Testis (tissue), 3 donors: ENCODE measurements around the gene TBX10. TPM values are rescaled to one million over a fixed set of nuclear protein-coding genes. Genes with fewer than 3 reads are reported as not detected.

Experiments used
- DNase-seq: peaks from one replicate; pipeline ENCODE4 v3.0.0-alpha.2; 2019
- H3K27ac ChIP-seq, 2 donors: fragments of 200-600 bp; sonication (generic); one replicate each; pipeline ENCODE4 v1.5.1; 2019
- H3K27me3 ChIP-seq: fragments of 200-600 bp; sonication (generic); one replicate; pipeline ENCODE4 v1.5.1; 2019
- H3K36me3 ChIP-seq: fragments of 200-600 bp; sonication (generic); one replicate; pipeline ENCODE4 v1.5.1; 2017; ENCODE audit warnings: low read depth; ENCODE audit errors: missing control alignments
- H3K4me1 ChIP-seq: fragments of 200-600 bp; sonication (generic); one replicate; pipeline ENCODE4 v1.5.1; 2019
- H3K4me3 ChIP-seq, 2 donors: fragments of 200-600 bp; sonication (generic); one replicate each; pipeline ENCODE4 v1.5.1; 2017 to 2019
- H3K9me3 ChIP-seq: fragments of 200-600 bp; sonication (generic); one replicate; pipeline ENCODE4 v1.5.1; 2017
- POLR2A ChIP-seq: fragments of 450-650 bp; IDR thresholded peaks from one replicate; pipeline ENCODE4 v1.6.1; 2017; ENCODE audit warnings: antibody characterized with exemption, mild to moderate bottlenecking, moderate library complexity
- WGBS, 2 donors: methylation state at CpG; one replicate each; pipeline ENCODE4 v1.1.5; 2018; 5-methylcytosine and 5-hydroxymethylcytosine counted together
- intact Hi-C: fragments of 100-400 bp; cut with DNase I; formaldehyde crosslinking; loops from one replicate; pipeline ENCODE4 v1.15.1; 2023; ENCODE audit warnings: low total_unique reads
- polyA plus RNA-seq: library from polyadenylated mRNA; stranded (reverse); fragments of 350-450 nt; fragmentation: Illumina TruSeq; extraction: RNeasy Lipid Tissue Mini Kit (QIAGEN cat#74804); gene quantifications from one replicate; pipeline ENCODE4 v1.2.3, GENCODE V29; 2014; ENCODE audit warnings: low read depth, low replicate concordance; ENCODE audit not compliant: insufficient read depth
- total RNA-seq, 2 donors: library from RNA; depleted of rRNA; stranded (reverse); fragments of >200 nt; gene quantifications; one replicate each; pipeline ENCODE4 v1.2.3, GENCODE V29; 2016
- TF ChIP-seq, protein P1 (sequence below), 3 experiments: fragments of 450-650 bp in 2 of 3; fragments of 200-600 bp in 1 of 3; sonication (generic) in 1 of 3; IDR thresholded peaks; one replicate each; pipeline ENCODE4 v1.5.1; 2016 to 2019; ENCODE audit warnings: antibody characterized with exemption in 3 of 3, mild to moderate bottlenecking in 2 of 3, moderate library complexity in 1 of 3

TBX10 gene
- total and polyA plus RNA-seq, 3 donors from 2014 or later, result 0.50 TPM; not detected in 2

DNA sequence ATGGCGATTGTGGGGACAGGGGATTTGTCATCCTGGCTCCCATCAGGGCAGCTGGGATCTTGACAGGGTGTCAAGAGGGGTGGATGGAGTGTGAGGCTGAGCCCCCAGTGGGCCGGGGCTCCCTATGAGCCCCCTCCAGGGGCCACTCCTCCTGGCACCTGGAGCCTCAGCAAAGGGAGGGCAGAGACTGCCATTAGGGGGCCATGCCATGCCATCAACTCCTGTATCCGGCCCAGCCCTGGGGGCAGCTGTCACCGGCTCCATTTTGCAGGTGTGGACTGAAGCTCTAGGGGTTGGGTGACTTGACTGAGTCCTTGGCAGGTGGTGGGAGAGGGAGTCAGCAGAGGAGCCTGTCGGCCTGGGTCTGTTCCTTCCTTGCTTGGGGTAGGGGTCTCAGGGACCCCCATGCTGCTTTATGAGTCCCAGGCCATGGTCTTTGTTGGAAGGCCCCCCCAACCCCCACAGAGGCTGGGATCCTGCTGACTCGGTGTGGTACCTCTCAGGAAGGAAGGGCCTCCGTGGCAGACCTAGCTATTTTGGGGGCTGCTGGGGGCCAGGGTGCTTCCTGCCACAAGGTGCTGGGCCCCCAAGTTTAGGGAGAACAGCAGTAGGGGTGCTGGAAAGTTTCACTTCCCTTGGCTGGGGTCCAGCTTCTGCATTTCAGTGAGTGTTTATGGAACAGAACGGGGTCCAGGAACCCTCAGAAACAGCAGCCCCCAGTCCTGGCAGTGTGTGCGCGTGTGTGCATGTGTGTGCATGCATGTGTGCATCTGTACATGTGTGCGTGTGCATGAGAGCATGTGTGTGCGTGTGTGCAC lies 9.4 kb upstream of the TBX10 start:
- Histone ChIP-seq H3K27ac (no peak overlapping the region), H3K36me3 (no peaks in the 10 kb centered on the region), H3K9me3 (no peaks in the 10 kb centered on the region), H3K4me1 (no peaks in the 10 kb centered on the region), H3K4me3 (no peak overlapping the region), H3K27me3 (no peaks in the 10 kb centered on the region)
- no peak for DNase-seq
- intact Hi-C loops, result no loop called here
- no peak for TF ChIP-seq POLR2A
- TF ChIP-seq, protein P1, sequence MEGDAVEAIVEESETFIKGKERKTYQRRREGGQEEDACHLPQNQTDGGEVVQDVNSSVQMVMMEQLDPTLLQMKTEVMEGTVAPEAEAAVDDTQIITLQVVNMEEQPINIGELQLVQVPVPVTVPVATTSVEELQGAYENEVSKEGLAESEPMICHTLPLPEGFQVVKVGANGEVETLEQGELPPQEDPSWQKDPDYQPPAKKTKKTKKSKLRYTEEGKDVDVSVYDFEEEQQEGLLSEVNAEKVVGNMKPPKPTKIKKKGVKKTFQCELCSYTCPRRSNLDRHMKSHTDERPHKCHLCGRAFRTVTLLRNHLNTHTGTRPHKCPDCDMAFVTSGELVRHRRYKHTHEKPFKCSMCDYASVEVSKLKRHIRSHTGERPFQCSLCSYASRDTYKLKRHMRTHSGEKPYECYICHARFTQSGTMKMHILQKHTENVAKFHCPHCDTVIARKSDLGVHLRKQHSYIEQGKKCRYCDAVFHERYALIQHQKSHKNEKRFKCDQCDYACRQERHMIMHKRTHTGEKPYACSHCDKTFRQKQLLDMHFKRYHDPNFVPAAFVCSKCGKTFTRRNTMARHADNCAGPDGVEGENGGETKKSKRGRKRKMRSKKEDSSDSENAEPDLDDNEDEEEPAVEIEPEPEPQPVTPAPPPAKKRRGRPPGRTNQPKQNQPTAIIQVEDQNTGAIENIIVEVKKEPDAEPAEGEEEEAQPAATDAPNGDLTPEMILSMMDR (IDR thresholded peaks at IDR 0.05), result no peak
- 69 to 81% methylated on average over 8 to 12 of the region's 12 CpGs for WGBS, 2 donors

DNA sequence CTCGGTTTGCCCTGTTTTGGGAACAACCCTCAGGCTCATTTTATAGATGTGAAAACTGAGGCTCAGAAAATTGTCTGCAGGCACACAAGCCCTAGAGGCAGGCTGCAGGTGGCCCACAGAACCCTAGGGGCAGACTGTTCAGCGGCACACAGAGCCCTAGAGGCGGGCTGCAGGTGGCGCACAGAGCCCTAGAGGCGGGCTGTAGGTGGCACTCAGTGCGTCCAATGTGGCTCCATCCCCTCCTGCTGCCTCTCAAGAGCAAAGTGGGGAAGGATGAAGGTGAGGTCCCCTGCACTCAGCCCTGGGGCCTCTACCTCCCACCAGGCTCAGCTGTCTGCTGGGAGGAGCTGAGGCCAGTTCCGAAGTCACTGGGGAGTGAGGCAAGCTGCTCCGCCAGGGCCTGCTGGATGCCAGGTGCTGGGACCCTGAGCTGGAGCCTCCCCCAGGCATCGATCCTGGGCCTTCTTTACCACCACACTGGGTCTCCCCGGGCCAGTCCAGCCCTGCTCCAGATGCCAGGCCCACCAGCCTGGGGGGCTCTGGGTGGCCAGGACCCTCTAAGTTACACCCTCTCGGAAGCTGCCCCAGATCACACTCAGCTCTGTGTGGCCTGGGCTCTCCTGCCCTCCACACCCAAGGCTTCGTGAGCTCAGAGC lies 8.7 kb upstream of the TBX10 start:
- no peak for TF ChIP-seq POLR2A
- TF ChIP-seq, protein P1 (IDR thresholded peaks at IDR 0.05), result no peak
- Histone ChIP-seq H3K9me3 (no peaks in the 10 kb centered on the region), H3K4me1 (no peaks in the 10 kb centered on the region), H3K36me3 (no peaks in the 10 kb centered on the region), H3K4me3 (no peak overlapping the region), H3K27ac (no peak overlapping the region), H3K27me3 (no peaks in the 10 kb centered on the region)
- WGBS, 2 donors, result 73 to 78% methylated on average over 4 to 12 of the region's 12 CpGs
- intact Hi-C loops, result no loop called here
- DNase-seq, result no peak

DNA sequence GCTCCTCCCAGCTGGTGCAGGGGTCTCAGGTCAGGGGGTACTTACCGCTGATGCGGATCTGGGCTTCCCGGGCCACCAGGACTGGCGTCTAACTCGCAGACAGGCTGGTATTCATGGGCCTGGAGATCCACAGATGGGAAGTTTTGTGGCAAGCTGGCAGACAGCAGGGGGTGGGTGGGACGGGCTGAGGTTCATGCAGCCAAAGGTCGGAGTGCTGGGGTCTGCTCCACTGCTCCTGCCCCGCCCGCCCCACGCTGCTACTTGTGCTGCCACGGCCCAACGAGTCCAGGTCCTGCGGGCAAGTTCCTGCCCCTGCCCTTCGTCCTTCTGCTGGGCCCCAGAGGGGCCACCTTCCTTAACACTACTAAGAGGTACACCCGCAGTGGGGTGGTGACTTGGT lies 7.9 kb upstream of the TBX10 start:
- Histone ChIP-seq H3K27ac (no peak overlapping the region), H3K4me1 (no peaks in the 10 kb centered on the region), H3K36me3 (no peaks in the 10 kb centered on the region), H3K9me3 (no peaks in the 10 kb centered on the region), H3K4me3 (no peak overlapping the region), H3K27me3 (no peaks in the 10 kb centered on the region)
- intact Hi-C loops, result no loop called here
- 76 to 84% methylated on average over 14 to 15 of the region's 15 CpGs for WGBS, 2 donors
- TF ChIP-seq, protein P1 (IDR thresholded peaks at IDR 0.05), result no peak
- no peak for TF ChIP-seq POLR2A
- DNase-seq, result no peak

DNA sequence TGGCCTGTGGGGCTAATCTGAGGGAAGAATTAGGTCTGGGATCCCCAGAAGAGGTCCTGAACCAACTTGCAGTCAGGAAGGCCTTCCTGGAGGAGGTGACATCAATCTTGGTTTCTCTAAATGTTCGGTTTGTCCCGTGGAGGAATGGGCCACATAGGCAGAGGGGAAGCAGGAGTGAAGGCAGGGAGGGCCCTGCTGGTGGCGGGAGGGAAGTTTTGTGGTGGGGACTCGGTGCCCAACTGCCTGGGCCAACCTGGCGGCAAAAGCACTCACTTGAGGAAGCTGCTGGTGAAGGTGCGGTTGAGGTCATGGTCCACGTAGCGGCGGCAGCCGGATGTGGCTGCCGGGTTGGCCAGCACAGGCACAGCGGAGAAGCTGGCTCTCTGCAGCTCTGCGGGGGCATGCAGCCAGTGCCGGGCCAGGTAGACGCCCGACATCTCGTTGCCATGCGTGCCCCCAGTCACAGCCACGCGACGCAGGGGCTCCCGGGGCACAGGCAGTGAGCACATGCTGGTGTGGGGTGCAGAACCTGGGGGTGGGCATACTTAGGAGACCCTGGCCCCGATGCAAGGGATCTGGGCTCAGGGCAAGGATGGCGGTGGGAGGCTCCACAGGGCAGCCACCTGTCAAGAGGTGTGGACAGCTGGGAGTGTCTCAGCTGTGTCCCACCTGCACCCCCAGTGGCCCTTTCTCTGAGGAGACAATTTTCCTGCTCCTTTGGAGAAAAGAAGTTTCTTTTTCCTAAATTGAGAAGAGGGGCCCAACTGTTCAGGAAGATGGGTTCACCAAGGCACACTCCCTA lies 7.2 kb upstream of the TBX10 start:
- Histone ChIP-seq H3K27ac (no peak overlapping the region), H3K36me3 (no peaks in the 10 kb centered on the region), H3K4me1 (no peaks in the 10 kb centered on the region), H3K4me3 (no peak overlapping the region), H3K9me3 (no peaks in the 10 kb centered on the region), H3K27me3 (no peaks in the 10 kb centered on the region)
- no peak for DNase-seq
- 86 to 88% methylated on average over 6 to 24 of the region's 24 CpGs for WGBS, 2 donors
- TF ChIP-seq, protein P1 (IDR thresholded peaks at IDR 0.05), result no peak
- no peak for TF ChIP-seq POLR2A
- intact Hi-C loops, result no loop called here
